Activated CD4-positive, CD25-positive, alpha-beta regulatory T cell treated with anti-CD3 and anti-CD28 coated beads, Interleukin-2, amount 50 U/mL, for 16 hours (primary cell): ENCODE measurements around the gene KRT6A.
"Not testable (repeated sequence)": the region's sequence is repeated elsewhere in the genome, so short reads cannot be mapped to it uniquely, and the experiment has no call there.

Source experiments
- DNase-seq: peaks from one replicate; pipeline ENCODE4 v3.0.0-alpha.2; 2020; ENCODE audit warnings: low read depth, low spot score

The KRT6A gene

DNA sequence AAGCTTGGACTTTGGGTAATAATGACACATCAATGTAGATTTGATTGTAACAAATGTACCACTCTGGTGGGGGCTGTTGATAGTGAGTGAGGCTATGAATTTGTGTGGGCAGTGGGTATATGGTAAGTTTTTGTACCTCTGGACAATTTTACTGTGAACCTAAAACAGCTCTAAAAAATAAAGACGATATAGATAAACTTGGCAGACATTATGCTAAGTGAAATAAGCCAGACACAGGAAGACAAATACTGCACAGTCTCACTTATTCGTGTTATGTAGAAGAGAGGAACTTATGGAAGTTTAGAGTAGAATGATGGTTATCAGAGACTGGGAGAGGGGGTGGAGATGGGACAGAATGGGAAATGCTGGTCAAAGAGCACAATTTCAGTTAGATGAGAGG lies 28.2 kb downstream of the KRT6A start:
- no peak for DNase-seq

DNA sequence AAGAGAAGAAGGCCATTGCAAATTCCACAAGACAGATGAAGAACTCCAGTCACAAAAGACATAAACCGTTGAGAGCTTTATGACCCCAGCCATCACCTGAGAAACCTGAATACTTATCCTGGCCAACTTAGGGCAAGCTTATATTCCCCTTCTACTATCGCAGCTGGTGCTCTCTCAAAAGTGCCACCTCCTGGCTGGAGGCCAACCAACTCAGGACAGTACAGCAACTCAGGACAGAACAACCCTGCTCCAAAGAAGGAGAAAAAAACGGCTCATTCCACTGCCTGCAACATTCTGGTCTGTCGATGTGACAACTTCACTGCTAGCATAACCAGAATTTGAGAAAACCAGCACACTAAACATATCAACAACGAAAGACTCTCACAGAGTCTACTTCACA lies 31.4 kb downstream of the KRT6A start:
- no peak for DNase-seq

DNA sequence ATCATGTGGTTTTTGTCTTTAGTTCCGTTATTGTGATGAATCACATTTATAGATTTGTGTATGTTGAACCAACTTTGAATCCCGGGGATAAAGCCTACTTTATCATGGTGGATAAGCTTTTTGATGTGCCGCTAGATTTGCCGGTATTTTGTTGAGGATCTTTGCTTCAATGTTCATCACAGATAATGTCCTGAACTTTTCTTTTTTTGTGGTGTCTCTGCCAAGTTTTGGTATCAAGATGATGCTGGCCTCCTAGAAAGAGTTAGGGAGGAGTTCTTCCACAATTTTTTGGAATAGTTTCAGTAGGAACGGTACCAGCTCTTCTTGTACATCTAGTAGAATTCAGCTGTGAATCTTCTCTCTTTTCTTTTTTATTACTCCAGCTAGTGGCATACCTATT lies 34.2 kb downstream of the KRT6A start:
- no peak for DNase-seq

DNA sequence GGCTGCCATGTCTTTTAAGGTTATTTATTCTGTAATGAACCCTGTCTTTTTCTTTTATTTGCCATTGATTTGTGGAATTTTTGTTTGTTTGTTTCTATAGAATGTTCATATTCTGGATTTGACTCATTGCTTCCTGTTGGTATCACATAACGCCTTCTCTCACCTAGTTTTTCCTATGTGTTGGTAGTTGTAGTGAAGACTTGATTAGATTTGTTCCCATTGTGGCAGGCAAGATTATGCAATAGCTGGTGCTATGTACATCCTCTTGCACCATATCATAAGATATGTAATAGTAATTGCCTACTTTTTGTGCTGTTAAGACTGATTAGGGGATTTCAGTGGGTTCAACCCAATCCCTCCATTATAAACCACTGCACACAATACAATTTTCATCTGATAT lies 37.2 kb downstream of the KRT6A start:
- DNase-seq: no peak

DNA sequence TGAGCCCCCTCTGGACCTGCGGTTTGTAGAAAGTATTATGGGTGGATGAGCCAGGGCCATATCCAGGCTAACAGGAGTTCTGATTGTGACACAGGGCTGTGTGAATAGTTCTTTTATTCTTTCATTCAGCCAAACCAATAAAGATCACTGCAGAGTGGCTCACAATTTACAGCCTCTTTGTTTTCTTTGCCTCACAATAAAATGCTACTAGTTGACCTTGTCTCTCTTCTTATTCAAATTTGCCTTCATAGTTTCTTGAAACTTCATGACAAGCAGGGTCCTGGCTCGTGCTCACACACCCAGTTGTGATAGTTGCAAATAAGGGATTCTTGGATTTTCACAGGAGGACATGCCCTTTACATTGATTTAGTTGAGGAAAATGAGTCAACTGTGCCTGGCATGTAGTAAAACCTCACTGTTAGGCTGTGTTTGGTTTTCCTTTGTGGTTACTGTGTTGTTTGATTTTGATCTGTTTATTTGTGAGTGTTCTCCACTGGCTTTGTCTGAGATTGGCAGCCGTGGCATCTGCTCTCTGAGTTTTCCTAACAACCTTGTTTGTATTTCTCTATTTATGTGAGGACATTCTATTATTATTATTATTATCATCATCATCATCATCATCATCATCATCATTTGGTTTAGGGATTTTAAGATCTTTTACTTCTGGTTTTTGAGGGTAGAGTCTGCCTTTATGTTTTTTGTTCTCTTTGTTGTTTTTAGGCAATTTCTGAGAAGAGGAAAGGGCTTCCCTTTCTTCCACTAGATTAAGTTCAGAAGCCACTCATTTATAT lies 38.5 kb downstream of the KRT6A start:
- DNase-seq: no peak

DNA sequence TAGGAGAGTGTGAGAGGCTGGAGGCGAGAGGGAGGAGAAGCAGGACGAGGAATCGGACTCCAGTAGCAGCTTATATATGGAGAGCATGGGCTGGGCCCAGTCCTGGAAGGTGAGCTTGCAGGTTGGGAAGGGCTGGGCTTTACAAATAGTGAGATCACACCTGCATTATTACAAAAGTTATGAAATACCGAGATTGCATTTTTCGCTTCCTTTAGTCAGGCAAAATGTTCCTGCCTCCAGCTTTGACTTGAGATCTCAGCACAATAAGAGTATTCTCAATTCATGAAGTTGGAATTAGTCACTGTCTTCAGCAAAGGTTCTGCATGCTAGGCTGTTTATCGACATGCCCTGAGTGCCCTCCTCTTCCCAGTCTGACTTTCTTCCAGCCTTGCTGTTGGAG lies 41.0 kb downstream of the KRT6A start, which contains the start of gene KRT6B:
Gene KRT6B, minus strand, starts transcription at position 46 of the 400 bp plus-strand sequence. CDS start 68 bp downstream, outside the sequence.
- DNase-seq: no peak

DNA sequence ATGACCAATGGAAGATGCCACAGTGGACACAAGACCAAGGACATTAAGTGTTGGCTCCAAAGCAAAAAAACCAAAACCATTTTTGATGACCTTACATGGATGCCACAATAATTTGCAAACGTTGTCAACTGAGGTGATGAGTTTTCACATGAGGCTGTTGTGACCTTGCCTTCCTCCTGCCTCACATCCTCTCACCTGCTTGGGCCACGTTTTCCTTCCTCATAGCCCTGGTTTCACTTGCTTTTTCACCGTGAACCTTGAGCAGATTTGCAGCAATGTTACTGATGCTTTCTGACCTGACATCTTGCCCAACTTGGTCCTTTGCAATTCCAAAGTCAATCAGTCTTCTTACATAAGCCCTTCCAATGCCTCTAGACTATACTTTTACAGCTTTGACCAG lies 44.8 kb downstream of the KRT6A start:
- DNase-seq: no peak

DNA sequence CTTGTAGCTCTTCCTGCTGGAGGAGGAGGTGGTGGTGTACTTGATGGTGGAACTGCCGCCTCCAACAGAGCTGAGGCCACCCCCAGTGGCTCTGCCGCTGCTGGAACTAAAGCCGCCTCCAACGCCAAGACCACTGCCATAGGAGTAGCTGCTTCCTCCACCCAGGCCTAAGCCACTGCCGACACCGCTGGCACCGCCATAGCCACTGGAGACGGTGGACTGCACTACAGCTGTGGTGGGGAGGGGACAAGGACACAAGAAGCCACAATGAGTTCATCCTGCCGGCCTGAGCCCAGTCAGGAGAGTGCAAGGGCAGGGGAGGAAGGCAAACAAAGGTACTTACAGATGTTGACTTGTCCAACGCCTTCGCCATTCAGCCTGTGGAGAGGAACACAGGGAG lies 45.9 kb downstream of the KRT6A start:
- not testable (repeated sequence) for DNase-seq

DNA sequence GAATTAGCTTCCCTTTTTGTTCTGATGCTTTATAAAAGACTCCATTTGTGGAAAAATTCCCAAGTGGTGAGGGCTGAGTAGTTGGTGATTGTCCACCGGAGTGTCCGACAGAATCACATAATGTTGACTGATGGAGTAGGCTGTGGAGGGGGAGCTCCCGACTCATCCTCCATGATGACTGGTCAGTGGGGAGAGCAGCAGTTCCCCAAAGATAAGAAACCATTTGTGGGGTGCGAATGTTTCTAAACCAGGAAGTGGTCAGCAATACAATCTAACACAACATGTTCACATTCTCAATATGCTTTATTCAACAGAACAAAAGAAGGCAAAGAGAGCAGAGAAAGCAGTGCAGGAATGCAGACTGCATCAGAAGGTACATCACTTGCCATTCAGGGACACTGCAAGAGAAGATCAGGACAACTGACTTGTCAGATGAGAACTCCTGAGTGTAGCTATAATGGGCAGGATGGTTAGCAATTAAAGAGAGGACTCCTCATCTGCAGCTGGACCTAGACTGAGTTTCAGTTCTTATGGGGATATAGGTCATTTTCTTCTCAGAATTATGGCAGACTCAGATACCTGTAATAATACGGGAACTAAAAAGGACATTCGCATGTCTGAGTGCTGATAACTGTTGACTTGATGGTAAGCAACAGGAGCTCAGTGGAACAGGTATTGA lies 46.6 kb downstream of the KRT6A start:
- DNase-seq: no peak

DNA sequence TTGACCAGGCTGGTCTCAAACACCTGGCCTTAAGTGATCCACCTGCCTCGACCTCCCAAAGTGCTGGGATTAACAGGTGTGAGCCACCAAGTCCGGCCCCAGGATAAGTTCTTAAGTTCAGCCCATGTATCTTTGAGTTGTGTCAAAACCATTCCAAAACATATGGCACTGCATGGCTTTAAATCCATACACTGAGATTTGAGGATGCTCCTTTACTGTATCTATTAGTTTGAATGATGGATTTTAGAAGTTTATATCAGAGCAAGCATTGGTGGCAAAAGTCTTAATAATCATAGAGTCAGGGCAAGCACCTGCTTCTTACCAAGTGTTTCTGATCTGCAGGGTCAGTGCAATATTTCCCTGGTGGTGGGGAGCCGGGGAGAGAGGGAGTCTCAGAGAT lies 47.2 kb downstream of the KRT6A start:
- no peak for DNase-seq

DNA sequence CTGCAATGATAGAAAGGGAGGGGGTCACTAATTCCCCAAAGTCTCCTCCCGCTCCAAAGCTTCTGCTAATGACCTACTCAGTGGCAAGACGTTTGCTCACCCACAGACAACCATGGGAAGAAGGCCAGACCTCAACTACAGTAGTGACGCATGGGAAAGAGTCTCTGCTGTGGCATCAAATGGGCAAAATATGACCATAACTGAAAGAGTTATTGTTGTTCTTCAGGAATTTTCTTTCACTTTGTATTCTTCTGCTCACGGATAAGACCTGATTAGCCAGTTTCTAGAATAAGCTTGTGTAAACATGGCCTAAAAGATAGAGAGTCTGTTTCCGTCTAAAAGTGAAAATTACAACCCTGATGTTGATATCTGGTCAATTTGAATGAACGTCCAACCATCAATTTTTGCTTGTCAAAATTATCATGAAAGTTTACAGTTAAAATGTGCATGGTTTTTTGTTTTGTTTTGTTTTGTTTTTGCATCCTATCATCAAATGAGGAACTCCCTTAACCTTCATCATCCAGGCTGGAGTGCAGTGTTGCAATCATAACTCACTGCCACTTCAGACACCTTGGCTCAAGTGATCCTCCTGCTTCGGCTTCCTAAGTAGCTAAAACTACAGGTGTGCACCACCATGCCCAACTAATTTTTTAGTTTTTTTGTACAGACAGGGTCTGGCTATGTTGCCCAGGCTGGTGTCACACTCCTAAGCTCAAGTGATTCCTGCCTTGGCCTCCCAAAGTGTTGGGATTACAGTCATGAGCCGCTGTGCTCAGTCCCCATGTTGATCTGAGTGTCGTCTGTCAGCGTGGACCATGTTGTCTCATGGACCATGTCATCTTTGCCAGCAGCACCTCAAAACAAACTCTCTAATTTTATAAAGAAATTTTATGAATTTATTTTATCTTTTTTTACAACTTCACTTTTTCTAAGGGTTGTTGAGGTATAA lies 48.1 kb downstream of the KRT6A start:
- no peak for DNase-seq

DNA sequence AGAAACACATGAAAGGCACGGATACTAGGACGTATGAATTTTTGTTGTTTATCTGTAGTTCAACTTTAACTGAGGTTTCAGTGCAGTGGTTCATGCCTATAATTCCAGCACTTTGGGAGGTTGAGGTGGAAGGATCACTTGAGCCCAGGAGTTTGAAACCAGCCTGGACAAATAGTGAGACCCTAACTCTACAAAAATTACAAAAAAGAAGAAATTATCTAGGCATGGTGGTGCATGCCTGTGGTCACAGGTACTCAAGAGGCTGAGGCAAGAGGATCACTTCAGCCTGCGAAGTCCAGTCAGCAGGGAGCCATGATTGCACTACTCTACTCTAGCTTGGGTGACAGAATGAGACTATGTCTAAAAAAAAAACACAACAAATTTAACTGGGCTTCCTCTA lies 49.1 kb downstream of the KRT6A start:
- DNase-seq: no peak

DNA sequence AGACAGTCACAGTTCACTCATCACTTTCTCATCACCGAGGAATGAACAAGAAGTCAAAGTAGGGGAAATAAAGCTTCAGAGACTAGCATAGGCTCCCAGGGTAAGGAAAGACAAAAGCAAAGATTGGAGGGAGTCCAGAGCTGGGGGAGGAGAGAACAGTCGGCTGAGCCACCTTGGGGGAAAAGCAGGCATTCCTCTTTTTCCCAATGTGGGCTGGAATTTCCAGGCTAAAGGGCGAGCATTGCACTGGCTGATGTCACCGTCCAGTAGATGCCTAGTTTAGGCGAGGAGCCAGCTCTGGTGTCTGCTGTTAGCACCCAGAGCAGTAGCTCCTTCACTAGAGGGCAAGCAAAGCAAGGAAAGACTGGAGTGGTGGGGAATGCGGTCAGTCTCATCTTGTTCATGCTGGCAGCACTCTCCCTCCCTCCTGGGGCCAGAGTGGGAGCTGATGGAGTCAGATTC lies 50.4 kb downstream of the KRT6A start:
- no peak for DNase-seq

DNA sequence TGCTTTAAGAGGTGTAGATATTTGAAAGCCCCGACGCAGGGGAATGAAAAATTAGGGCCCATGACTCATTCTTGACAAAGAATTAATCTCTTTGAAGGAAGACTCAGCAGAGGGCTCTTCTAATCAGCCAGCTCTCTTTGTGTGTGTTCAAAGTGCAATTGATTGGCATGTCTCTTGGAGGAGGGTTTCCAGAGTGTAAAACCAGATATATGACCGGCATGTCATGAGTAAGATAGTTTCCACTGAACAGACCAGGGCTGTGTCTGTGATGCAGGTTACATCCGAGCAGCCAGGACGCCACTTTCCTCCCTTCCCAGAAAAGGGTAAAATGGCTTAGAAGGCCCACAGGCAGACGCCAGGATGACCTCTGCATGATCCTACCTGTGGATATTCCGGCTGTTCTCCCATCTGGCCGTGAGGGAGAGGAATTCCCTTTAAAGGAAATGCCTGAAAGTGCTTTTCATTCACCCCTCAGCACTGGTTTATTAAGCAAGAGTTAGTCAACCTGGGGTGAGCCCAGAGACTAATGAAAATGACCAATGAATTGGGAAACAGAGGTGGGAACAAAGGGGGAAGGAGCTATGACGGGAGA lies 51.6 kb downstream of the KRT6A start:
- no peak for DNase-seq

DNA sequence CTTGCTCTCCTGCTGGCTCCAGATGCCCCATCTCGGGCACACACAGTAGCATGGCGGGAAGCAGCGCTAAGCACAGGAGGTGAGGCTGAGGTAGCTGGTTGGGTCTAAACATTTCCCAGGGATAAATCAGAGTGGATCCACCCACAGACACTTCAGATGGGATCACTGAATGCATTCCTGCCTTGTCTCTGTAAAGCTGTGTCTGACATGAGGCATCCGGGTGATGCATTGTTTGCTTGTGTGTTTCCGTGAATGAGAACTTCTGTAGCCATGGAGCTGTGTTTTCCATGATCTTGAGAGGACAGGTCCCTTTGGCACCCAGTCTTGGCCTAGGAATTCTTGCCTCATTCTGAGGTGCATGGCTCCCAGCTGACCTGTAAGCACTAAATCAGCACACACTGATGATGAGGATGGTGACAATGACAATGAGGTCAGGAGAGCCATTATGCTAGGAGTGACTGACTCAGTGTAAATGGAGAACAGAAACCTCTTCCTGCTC lies 52.2 kb downstream of the KRT6A start:
- no peak for DNase-seq

DNA sequence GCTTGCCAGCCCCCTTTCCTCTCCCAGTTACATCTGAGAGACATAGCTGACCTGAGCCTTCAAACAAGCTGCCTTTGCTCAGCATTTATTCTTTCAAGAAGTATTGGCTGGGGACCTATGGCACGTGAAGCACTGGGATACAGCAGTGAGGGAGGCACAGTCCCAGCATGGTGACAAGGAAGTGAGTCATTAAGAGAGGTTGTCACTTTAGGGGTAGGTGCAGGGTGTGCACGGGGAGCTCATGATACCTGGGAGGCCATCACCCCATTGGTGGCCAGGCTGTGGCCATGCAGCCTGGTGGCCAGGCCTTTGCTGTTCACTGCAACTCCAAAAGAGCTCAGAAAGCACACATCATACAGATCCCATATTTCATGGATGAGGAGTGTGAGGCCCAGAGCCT lies 53.2 kb downstream of the KRT6A start:
- no peak for DNase-seq

DNA sequence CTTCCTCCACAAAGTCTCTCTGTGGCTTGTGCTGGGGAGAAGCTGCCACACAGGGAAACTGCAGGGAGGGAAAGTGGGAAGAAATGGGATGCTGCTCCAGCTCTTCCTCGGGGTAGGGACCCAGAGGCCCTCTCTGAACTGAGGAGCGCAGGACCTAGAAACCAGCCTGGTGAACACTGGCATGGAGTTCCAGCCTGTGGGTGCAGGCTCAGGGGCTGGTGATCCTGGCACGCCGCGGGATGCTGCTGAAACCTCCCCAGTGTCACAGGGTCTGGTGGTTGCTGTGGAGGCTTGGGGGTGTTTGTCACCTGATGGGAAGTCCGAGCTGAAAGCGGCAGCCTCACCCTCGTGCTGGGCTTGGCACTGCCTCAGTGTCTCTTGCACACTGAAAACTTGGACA lies 53.6 kb downstream of the KRT6A start:
- DNase-seq: no peak

DNA sequence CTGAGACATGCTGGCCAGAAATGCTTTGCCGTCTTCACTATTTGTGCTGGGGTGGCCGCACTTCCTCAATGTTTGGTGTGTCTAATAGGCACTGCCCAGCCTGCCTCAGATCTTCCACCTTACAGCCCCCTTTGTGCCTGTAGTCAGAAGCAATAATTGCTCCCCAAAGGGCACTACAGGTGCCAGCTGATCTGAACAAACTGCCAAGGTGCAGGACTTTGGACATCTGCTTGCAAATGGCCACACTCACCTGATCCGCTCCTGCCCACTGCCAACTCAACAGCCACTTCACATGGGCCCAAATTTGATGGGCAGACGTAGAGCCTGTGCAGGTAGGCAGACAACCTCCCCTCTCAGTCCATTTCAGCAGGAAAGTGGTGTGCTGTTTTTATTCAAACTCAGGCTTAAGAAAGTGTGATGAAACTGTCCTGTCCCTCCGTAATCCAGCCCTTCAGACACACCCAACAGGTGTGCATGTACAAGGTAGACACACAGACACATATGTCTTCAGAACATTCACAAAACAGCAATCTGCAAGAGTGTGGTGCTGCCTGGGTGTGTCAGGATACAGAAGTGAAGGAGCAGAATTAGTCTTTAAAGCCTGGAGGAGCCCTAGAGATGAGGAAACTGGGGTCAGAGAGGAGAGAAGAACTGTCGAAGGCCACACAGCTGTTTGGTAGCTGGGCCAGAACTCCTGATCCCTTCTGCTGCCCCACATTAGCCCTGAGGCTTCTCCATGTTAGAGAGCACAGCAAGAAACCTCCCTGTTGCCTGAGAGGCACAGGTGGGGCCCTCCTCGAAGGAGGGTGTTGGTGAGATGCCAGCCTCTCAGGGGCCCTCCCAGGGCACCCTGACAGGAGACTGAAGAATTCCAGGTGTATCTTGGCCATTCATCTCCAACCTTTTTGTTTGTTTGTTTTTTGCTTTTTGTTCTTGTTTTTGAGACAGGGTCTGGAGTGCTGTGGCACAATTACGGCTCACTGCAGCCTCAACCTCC lies 54.5 kb downstream of the KRT6A start:
- no peak for DNase-seq

DNA sequence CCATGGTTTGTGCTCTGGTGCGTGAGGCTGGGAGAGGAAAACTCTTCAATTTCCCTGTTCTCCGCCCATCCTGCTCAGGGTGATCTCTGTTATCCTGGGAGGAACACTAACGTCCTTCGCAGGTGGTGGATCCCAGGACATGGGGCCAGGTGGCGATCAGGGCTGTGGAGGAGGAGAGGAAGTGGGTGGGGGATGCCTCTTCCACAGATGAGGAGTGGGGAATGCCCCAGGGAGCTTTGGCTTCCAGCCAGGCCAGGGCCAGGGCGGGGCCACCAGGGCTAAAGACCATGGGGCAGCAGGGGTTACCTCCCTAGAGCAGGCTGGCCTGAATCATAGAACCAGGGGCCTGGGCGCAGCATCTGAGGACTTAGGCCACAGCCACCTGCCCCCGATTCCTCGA lies 55.5 kb downstream of the KRT6A start:
- no peak for DNase-seq
